ENCODE measurements around the gene MAP3K9.
A peak's percentile ranks its signal among the peaks of the same experiment; 100 is the strongest.

Gene MAP3K9

GRCh38 chr14:70823281-70823680 is 14.0 kb upstream of the MAP3K9 start:
- no peak for DNase-seq (ENCODE audit: low read depth in 1 of 2, low spot score in 1 of 2)
- no peak overlapping the region for H3K27ac ChIP-seq (replicated peaks)
- H3K27me3 ChIP-seq (ENCODE audit: insufficient read depth, poor library complexity, severe bottlenecking), result no peaks in the 10 kb centered on the region
- no peak for TF ChIP-seq REST (IDR thresholded peaks at IDR 0.05; ENCODE audit: insufficient replicate concordance, low read depth)
- no peak for TF ChIP-seq GABPA (IDR thresholded peaks at IDR 0.05; ENCODE audit: low read depth)
- no peak for TF ChIP-seq SPI1 (IDR thresholded peaks at IDR 0.05; ENCODE audit: borderline replicate concordance, low read depth)
- no peak for TF ChIP-seq POLR2AphosphoS5 (IDR thresholded peaks at IDR 0.05; ENCODE audit: low read depth)
- no peak for TF ChIP-seq CTCF (IDR thresholded peaks at IDR 0.05; ENCODE audit: insufficient read depth, low read length)
- no peak overlapping the region for H3K4me3 ChIP-seq (replicated peaks; ENCODE audit: insufficient read depth, low read length)

- no peaks in the 10 kb centered on the region for H3K27me3 ChIP-seq (ENCODE audit: insufficient read depth, poor library complexity, severe bottlenecking)
- peak in 1 of 2 experiments; percentile 63 for DNase-seq (ENCODE audit: low read depth in 1 of 2, low spot score in 1 of 2)
- no peak for TF ChIP-seq GABPA (IDR thresholded peaks at IDR 0.05; ENCODE audit: low read depth)
- no peak for TF ChIP-seq SPI1 (IDR thresholded peaks at IDR 0.05; ENCODE audit: borderline replicate concordance, low read depth)
- no peak for TF ChIP-seq POLR2AphosphoS5 (IDR thresholded peaks at IDR 0.05; ENCODE audit: low read depth)
- TF ChIP-seq CTCF (IDR thresholded peaks at IDR 0.05; ENCODE audit: insufficient read depth, low read length), result no peak
- TF ChIP-seq REST (IDR thresholded peaks at IDR 0.05; ENCODE audit: insufficient replicate concordance, low read depth), result no peak
Observed at GRCh38 chr14:70822530-70823185, 13.3 kb upstream of the MAP3K9 start.

GRCh38 chr14:70821584-70822529 is 12.5 kb upstream of the MAP3K9 start:
- peak overlapping the region; percentile 54 for H3K27ac ChIP-seq (replicated peaks)
- peak overlapping the region; percentile 49 for H3K4me3 ChIP-seq (replicated peaks; ENCODE audit: insufficient read depth, low read length)
- H3K27me3 ChIP-seq (ENCODE audit: insufficient read depth, poor library complexity, severe bottlenecking), result no peaks in the 10 kb centered on the region

More at GRCh38 chr14:70822530-70823185, 13.3 kb upstream of the MAP3K9 start:
- H3K4me3 ChIP-seq (replicated peaks; ENCODE audit: insufficient read depth, low read length), result peak overlapping the region; percentile 49
- no peak overlapping the region for H3K27ac ChIP-seq (replicated peaks)

More at GRCh38 chr14:70821584-70822529, 12.5 kb upstream of the MAP3K9 start:
- TF ChIP-seq SPI1 (IDR thresholded peaks at IDR 0.05; ENCODE audit: borderline replicate concordance, low read depth) (no peak), POLR2AphosphoS5 (IDR thresholded peaks at IDR 0.05; ENCODE audit: low read depth) (no peak), CTCF (IDR thresholded peaks at IDR 0.05; ENCODE audit: insufficient read depth, low read length) (no peak), GABPA (IDR thresholded peaks at IDR 0.05; ENCODE audit: low read depth) (no peak), REST (IDR thresholded peaks at IDR 0.05; ENCODE audit: insufficient replicate concordance, low read depth) (no peak)
- peak; percentile 41 to 60 for DNase-seq (ENCODE audit: low read depth in 1 of 2, low spot score in 1 of 2)

Measured in HL-60 (cell line).